Activated CD4-positive, alpha-beta T cell treated with anti-CD3 and anti-CD28 coated beads, Interleukin-2, amount 50 U/mL, for 1 hour (primary cell): ENCODE data around the gene GDAP1L1.
"Not testable (repeated sequence)": the region's sequence is repeated elsewhere in the genome, so short reads cannot be mapped to it uniquely, and the experiment has no call there.

Experiments used
- DNase-seq: peaks from one replicate; pipeline ENCODE4 v3.0.0-alpha.2; 2020

The GDAP1L1 gene

DNA sequence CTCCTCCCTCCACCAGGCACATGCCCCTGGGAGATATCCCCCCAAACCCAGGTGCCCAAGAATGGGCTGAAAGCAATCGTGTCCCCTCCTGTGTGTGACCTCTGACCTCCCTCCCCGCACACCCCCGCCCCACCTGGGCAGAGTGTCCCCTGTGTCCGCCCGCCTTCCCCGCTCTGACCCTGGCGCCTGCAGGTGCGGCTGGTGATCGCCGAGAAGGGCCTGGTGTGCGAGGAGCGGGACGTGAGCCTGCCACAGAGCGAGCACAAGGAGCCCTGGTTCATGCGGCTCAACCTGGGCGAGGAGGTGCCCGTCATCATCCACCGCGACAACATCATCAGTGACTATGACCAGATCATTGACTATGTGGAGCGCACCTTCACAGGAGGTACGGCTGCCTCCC lies 9.9 kb downstream of the GDAP1L1 start:
- DNase-seq = no peak

- no peak for DNase-seq
Observed at GRCh38 chr20:44258226-44258890, 11.2 kb downstream of the GDAP1L1 start.

- no peak for DNase-seq
Observed at GRCh38 chr20:44264287-44264686, 17.2 kb downstream of the GDAP1L1 start.

GRCh38 chr20:44268802-44269201 lies 21.7 kb downstream of the GDAP1L1 start:
- no peak for DNase-seq

DNA sequence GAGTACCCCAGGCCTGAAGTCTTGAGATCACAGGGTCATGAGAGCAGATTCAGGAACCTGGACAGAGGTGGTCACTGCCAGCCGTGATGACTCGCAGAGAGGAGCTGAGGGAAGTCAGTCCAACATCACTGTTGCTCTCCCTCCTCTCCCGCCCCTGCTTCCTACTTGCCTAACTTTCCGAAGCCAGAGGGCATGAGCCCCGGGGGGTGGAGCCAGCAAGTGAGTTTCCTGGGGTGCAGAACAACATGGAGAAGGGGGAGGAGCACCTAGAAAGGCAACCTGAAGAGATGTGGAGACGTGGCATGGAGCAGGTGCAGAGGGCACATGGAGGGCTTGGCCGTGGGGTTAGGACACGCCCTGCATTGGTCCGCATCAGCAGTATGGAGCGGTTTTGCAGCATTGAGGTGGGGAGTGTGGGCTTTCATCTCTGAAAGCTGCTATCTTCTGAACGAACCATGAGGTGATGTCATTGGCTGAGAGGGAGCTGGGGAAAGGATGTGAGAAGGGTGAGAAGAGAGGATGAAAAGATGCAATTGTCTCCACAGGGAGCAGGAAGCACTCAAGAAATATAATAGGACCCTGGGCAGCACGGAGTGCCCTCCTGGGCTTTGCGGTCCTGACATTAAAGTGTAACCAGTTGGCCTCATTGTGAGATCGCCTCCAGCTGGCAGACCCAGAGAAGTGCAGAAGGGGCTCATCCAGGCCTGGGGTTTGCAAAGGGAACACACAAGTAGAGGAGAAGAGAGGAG lies 25.0 kb downstream of the GDAP1L1 start:
- no peak for DNase-seq

GRCh38 chr20:44273231-44274215 lies 26.4 kb downstream of the GDAP1L1 start:
- no peak for DNase-seq

DNA sequence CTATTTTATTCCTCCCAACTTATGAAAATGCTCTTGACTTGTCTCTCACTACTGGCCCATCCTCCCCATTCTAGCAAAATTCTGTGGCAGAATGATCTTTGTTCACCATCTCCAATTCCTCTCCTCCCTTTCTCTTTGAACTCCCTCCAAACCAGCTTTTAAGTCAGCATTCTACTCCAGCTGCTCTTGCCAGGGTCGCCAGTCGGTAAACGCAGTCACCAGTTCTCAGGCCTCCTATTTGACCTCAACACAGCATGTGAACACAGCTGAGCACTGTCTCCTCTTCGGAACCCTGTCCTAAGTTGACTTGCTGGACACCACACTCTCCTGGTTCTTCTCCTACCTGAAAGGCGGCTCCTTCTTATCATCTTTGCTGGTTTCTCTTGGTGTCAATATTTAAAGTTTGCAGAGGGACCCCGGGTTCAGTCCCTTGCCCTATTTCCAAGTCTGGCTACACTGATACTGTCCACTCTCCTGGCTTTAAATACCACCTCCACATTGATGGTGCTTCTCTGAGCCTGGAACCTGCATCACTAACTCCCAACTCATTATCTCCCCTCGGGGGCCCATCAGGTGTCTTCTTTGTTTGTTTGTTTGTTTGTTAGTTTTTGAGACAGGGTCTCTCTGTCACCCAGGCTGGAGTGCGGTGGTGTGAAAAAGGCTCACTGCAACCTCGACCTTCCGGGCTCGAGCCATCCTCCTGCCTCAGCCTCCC lies 27.4 kb downstream of the GDAP1L1 start:
- no peak for DNase-seq

DNA sequence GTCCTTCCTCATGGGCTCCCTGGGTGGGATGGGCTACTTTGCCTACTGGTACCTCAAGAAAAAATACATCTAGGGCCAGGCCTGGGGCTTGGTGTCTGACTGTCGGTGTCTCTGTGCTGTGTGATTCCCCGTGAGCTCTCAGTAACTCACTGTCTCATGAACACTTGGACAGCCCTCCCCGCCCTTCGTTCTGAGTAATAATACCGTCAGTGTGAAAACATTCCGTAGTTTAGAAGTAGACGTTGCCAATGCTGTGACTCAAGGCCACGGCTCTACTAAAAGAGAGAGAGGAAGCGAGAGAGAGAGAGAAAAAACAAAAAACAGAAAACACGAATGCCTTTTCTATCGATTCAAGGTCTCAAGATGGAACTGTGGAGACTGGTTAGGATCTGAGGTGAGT lies 32.1 kb downstream of the GDAP1L1 start:
- no peak for DNase-seq

- no peak for DNase-seq
Observed at GRCh38 chr20:44280387-44280786, 33.3 kb downstream of the GDAP1L1 start.

DNA sequence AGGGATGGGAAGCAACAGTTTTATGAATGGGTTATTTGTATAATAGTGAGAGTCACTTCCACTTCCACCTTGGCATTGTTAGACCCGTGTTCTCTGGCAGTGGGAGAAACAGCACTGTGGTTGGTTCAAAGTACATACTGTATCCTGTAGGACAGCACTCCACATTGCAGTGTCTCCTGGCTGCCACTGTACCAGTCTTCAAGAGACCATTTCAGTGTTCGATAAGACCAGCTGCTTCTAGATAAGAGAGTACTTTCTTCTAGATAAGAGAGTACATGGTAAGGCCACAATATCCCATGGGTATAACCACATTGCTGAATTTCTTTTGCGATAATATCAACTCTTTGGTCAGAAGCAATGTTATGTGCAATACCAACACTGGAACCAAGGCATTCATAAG lies 35.1 kb downstream of the GDAP1L1 start:
- no peak for DNase-seq

- no peak for DNase-seq
Observed at GRCh38 chr20:44284032-44284431, 36.9 kb downstream of the GDAP1L1 start.

DNA sequence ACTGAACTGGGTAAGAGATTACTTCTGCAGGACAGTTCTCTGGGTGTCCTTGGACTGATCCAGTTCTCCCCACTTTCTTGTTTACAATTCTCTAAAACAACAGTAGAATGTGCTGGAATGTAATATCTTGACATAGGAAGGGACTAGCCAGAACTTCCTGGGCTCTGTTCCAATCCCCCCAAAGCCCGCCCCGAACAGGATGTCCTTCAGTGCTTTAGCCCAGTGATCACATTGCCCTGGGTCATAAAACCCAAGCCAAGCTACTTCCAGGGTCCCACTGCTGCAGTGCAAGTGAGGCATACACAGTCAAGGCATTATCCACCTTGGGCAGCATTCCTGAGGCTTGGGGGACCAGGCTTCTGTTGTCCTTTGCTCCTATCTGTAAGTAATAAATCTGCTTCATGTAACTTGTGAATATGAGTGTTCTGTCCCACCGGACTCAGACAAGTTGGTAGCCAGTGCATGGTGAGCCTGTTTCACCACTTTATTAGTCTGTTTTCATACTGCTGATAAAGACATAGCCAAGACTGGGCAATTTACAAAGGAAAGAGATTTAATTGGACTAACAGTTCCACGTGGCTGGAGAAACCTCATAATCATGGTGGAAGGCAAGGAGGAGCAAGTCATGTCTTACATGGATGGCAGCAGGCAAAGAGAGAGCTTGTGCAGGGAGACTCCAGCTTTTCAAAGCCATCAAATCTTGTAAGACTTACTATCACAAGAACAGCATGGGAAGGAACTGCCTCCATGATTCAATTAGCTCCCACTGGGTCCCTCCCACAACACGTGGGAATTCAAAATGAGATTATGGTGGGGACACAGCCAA lies 40.4 kb downstream of the GDAP1L1 start:
- no peak for DNase-seq

GRCh38 chr20:44288252-44288651 lies 41.1 kb downstream of the GDAP1L1 start:
- DNase-seq = no peak

GRCh38 chr20:44291754-44292153 lies 44.6 kb downstream of the GDAP1L1 start:
- no peak for DNase-seq

GRCh38 chr20:44296011-44296410 lies 48.9 kb downstream of the GDAP1L1 start:
- DNase-seq = no peak

- no peak for DNase-seq
Observed at GRCh38 chr20:44297721-44298120, 50.6 kb downstream of the GDAP1L1 start.

GRCh38 chr20:44299011-44299535 lies 52.0 kb downstream of the GDAP1L1 start:
- DNase-seq = not testable (repeated sequence)

GRCh38 chr20:44301285-44301684 lies 54.2 kb downstream of the GDAP1L1 start:
- no peak for DNase-seq

GRCh38 chr20:44302026-44302669 lies 55.0 kb downstream of the GDAP1L1 start:
- no peak for DNase-seq

GRCh38 chr20:44302736-44303135 lies 55.6 kb downstream of the GDAP1L1 start:
- DNase-seq = no peak

GRCh38 chr20:44304383-44304782 lies 57.3 kb downstream of the GDAP1L1 start:
- no peak for DNase-seq
